ENCODE measurements around the gene WWP2. TPM values are rescaled to one million over a fixed set of nuclear protein-coding genes. Genes with fewer than 3 reads are reported as not detected.

The WWP2 gene
- total RNA-seq, 4 donors from 2014 or later: 40.8 to 96.9 (median 84.3) TPM

GRCh38 chr16:69937465-69937951 lies 175.4 kb downstream of the WWP2 start:
- no peaks in the 10 kb centered on the region for H3K9me3 ChIP-seq
- 81 to 86% methylated on average over 10 to 16 of the region's 16 CpGs for WGBS, 2 donors
- peaks cover 14 to 96% (median 28%) of the 10 kb centered on the region in 3 donors for H3K36me3 ChIP-seq
- no peaks in the 10 kb centered on the region for H3K27me3 ChIP-seq
- TF ChIP-seq EP300 (IDR thresholded peaks at IDR 0.05): no peak
- peak in 1 of 5 experiments; percentile 36 for TF ChIP-seq CTCF (IDR thresholded peaks at IDR 0.05)
- no peak for DNase-seq (ENCODE audit: low spot score in 2 of 2)
- no peak overlapping the region for H3K4me3 ChIP-seq
- peaks cover 0 to 16% (median 6%) of the 10 kb centered on the region in 4 donors for H3K4me1 ChIP-seq
- no peak overlapping the region for H3K27ac ChIP-seq

GRCh38 chr16:69938981-69939820 lies 177.1 kb downstream of the WWP2 start:
- Histone ChIP-seq H3K9me3 (no peaks in the 10 kb centered on the region), H3K4me3 (no peak overlapping the region), H3K27ac (no peak overlapping the region), H3K36me3 (peaks cover 14 to 79% (median 28%) of the 10 kb centered on the region in 3 donors), H3K27me3 (no peaks in the 10 kb centered on the region), H3K4me1 (peaks cover 0 to 12% (median 6%) of the 10 kb centered on the region in 4 donors)
- DNase-seq (ENCODE audit: low spot score in 2 of 2): no peak
- WGBS, 2 donors: 87 to 95% methylated on average over 27 to 28 of the region's 28 CpGs
- TF ChIP-seq POLR2A (IDR thresholded peaks at IDR 0.05) (no peak), CTCF (IDR thresholded peaks at IDR 0.05) (no peak), EP300 (IDR thresholded peaks at IDR 0.05) (no peak)

GRCh38 chr16:69939821-69940585 lies 177.9 kb downstream of the WWP2 start:
- H3K27ac ChIP-seq: no peak overlapping the region

GRCh38 chr16:69940676-69941075 lies 178.5 kb downstream of the WWP2 start:
- Histone ChIP-seq H3K36me3 (peaks cover 9 to 64% (median 27%) of the 10 kb centered on the region in 3 donors), H3K27ac (no peak overlapping the region), H3K27me3 (no peaks in the 10 kb centered on the region), H3K4me1 (peaks cover 0 to 12% (median 6%) of the 10 kb centered on the region in 4 donors), H3K4me3 (no peak overlapping the region), H3K9me3 (no peaks in the 10 kb centered on the region)
- 95 to 97% methylated on average over 13 of the region's 13 CpGs for WGBS, 2 donors
- TF ChIP-seq CTCF (IDR thresholded peaks at IDR 0.05): no peak
- no peak for TF ChIP-seq POLR2A (IDR thresholded peaks at IDR 0.05)
- no peak for TF ChIP-seq EP300 (IDR thresholded peaks at IDR 0.05)
- DNase-seq (ENCODE audit: low spot score in 2 of 2): peak in 1 of 2 donors; percentile 5

More at GRCh38 chr16:69939821-69940585, 177.9 kb downstream of the WWP2 start:
- WGBS, 2 donors: 88 to 91% methylated on average over 23 to 25 of the region's 26 CpGs
- Histone ChIP-seq H3K4me3 (no peak overlapping the region), H3K9me3 (no peaks in the 10 kb centered on the region), H3K4me1 (peaks cover 0 to 12% (median 6%) of the 10 kb centered on the region in 4 donors), H3K27me3 (no peaks in the 10 kb centered on the region), H3K36me3 (peaks cover 11 to 71% (median 28%) of the 10 kb centered on the region in 3 donors)
- TF ChIP-seq POLR2A (IDR thresholded peaks at IDR 0.05): no peak
- TF ChIP-seq CTCF (IDR thresholded peaks at IDR 0.05): no peak
- TF ChIP-seq EP300 (IDR thresholded peaks at IDR 0.05): no peak
- DNase-seq (ENCODE audit: low spot score in 2 of 2): peak in 1 of 2 donors; percentile 3

All from tibial nerve (tissue), 4 donors.